ENCODE data around the gene DNAH1.

DNAH1 gene

GRCh38 chr3:52350981-52351761, 35.1 kb downstream of the DNAH1 start:
- H3K14ac ChIP-seq (ENCODE audit: low read length in 2 of 2): no peak overlapping the region
- H3K18ac ChIP-seq (ENCODE audit: low read depth in 1 of 2, low read length in 2 of 2): no peak overlapping the region
- H2BK120ac ChIP-seq (ENCODE audit: low read depth, low read length): no peak overlapping the region
- no peaks in the 10 kb centered on the region for H3K9me3 ChIP-seq (ENCODE audit: control insufficient read depth, low read length)
- DNase-seq: no peak
- H3K4ac ChIP-seq (ENCODE audit: low read depth in 1 of 2, low read length in 2 of 2): no peak overlapping the region
- H3K27ac ChIP-seq (ENCODE audit: low read length, poor library complexity, severe bottlenecking): no peak overlapping the region
- 83% methylated on average over 11 of the region's 11 CpGs for WGBS
- no peak overlapping the region for H4K91ac ChIP-seq (ENCODE audit: low read length)
- no peak overlapping the region for H3K4me3 ChIP-seq (ENCODE audit: insufficient read depth in 1 of 2, low read depth in 1 of 2, low read length in 2 of 2)
- H2AK5ac ChIP-seq (ENCODE audit: low read length, severe bottlenecking): no peak overlapping the region
- H3K36me3 ChIP-seq (ENCODE audit: control insufficient read depth in 1 of 2, insufficient read depth in 2 of 2, low read depth in 1 of 2, low read length in 2 of 2): peaks cover 49 to 65% of the 10 kb centered on the region in 2 experiments
- H3K27me3 ChIP-seq (ENCODE audit: control insufficient read depth in 1 of 2, insufficient read depth in 1 of 2, low read length in 2 of 2): no peaks in the 10 kb centered on the region
- H3K9ac ChIP-seq (ENCODE audit: low read length): no peak overlapping the region
- no peak overlapping the region for H3K4me2 ChIP-seq (ENCODE audit: low read length, poor library complexity, severe bottlenecking)
- peaks cover 3% of the 10 kb centered on the region for H3K4me1 ChIP-seq (ENCODE audit: control insufficient read depth, insufficient read depth, low read depth, low read length)
- H2AFZ ChIP-seq (ENCODE audit: low read depth, low read length): no peak overlapping the region
- no peak overlapping the region for H2BK12ac ChIP-seq (ENCODE audit: low read length in 2 of 2)
- no peak overlapping the region for H3K23ac ChIP-seq (ENCODE audit: low read length in 2 of 2)
- H2BK5ac ChIP-seq (ENCODE audit: low read depth, low read length, poor library complexity, severe bottlenecking): no peak overlapping the region
- H4K8ac ChIP-seq (ENCODE audit: low read length): no peak overlapping the region
- H2BK15ac ChIP-seq (ENCODE audit: low read depth, poor library complexity, severe bottlenecking): no peak overlapping the region
- no peaks in the 10 kb centered on the region for H3K79me1 ChIP-seq (replicated peaks; ENCODE audit: low read length, poor library complexity, severe bottlenecking)

- Histone ChIP-seq H4K8ac (ENCODE audit: low read length) (no peak overlapping the region), H2BK5ac (ENCODE audit: low read depth, low read length, poor library complexity, severe bottlenecking) (no peak overlapping the region), H2BK12ac (ENCODE audit: low read length in 2 of 2) (no peak overlapping the region), H2BK15ac (ENCODE audit: low read depth, poor library complexity, severe bottlenecking) (no peak overlapping the region), H3K14ac (ENCODE audit: low read length in 2 of 2) (no peak overlapping the region), H3K27ac (ENCODE audit: low read length, poor library complexity, severe bottlenecking) (no peak overlapping the region), H3K4me2 (ENCODE audit: low read length, poor library complexity, severe bottlenecking) (no peak overlapping the region), H2AK5ac (ENCODE audit: low read length, severe bottlenecking) (no peak overlapping the region), H3K23ac (ENCODE audit: low read length in 2 of 2) (no peak overlapping the region), H3K4me1 (ENCODE audit: control insufficient read depth, insufficient read depth, low read depth, low read length) (peaks cover 3% of the 10 kb centered on the region), H3K9ac (ENCODE audit: low read length) (no peak overlapping the region), H3K4ac (ENCODE audit: low read depth in 1 of 2, low read length in 2 of 2) (no peak overlapping the region), H3K27me3 (ENCODE audit: control insufficient read depth in 1 of 2, insufficient read depth in 1 of 2, low read length in 2 of 2) (no peaks in the 10 kb centered on the region), H3K36me3 (ENCODE audit: control insufficient read depth in 1 of 2, insufficient read depth in 2 of 2, low read depth in 1 of 2, low read length in 2 of 2) (peaks cover 49 to 58% of the 10 kb centered on the region in 2 experiments), H3K4me3 (ENCODE audit: insufficient read depth in 1 of 2, low read depth in 1 of 2, low read length in 2 of 2) (no peak overlapping the region), H3K18ac (ENCODE audit: low read depth in 1 of 2, low read length in 2 of 2) (no peak overlapping the region), H2AFZ (ENCODE audit: low read depth, low read length) (no peak overlapping the region), H3K9me3 (ENCODE audit: control insufficient read depth, low read length) (no peaks in the 10 kb centered on the region), H4K91ac (ENCODE audit: low read length) (no peak overlapping the region), H3K79me1 (replicated peaks; ENCODE audit: low read length, poor library complexity, severe bottlenecking) (no peaks in the 10 kb centered on the region), H2BK120ac (ENCODE audit: low read depth, low read length) (no peak overlapping the region)
- DNase-seq: no peak
- WGBS: 91% methylated on average over 13 of the region's 13 CpGs
Observed at GRCh38 chr3:52351762-52352368, 35.7 kb downstream of the DNAH1 start.

- Histone ChIP-seq H3K14ac (ENCODE audit: low read length in 2 of 2) (no peak overlapping the region), H3K27me3 (ENCODE audit: control insufficient read depth in 1 of 2, insufficient read depth in 1 of 2, low read length in 2 of 2) (no peaks in the 10 kb centered on the region), H4K8ac (ENCODE audit: low read length) (no peak overlapping the region), H3K4ac (ENCODE audit: low read depth in 1 of 2, low read length in 2 of 2) (no peak overlapping the region), H3K4me3 (ENCODE audit: insufficient read depth in 1 of 2, low read depth in 1 of 2, low read length in 2 of 2) (peak overlapping the region in 1 of 2 experiments; percentile 12), H3K4me2 (ENCODE audit: low read length, poor library complexity, severe bottlenecking) (no peak overlapping the region), H2AFZ (ENCODE audit: low read depth, low read length) (no peak overlapping the region), H3K4me1 (ENCODE audit: control insufficient read depth, insufficient read depth, low read depth, low read length) (peaks cover 3% of the 10 kb centered on the region), H2AK5ac (ENCODE audit: low read length, severe bottlenecking) (no peak overlapping the region), H3K9ac (ENCODE audit: low read length) (no peak overlapping the region), H3K79me1 (replicated peaks; ENCODE audit: low read length, poor library complexity, severe bottlenecking) (no peaks in the 10 kb centered on the region), H3K9me3 (ENCODE audit: control insufficient read depth, low read length) (no peaks in the 10 kb centered on the region), H3K23ac (ENCODE audit: low read length in 2 of 2) (no peak overlapping the region), H3K27ac (ENCODE audit: low read length, poor library complexity, severe bottlenecking) (no peak overlapping the region), H3K18ac (ENCODE audit: low read depth in 1 of 2, low read length in 2 of 2) (no peak overlapping the region), H2BK120ac (ENCODE audit: low read depth, low read length) (no peak overlapping the region), H3K36me3 (ENCODE audit: control insufficient read depth in 1 of 2, insufficient read depth in 2 of 2, low read depth in 1 of 2, low read length in 2 of 2) (peaks cover 49 to 58% of the 10 kb centered on the region in 2 experiments), H2BK15ac (ENCODE audit: low read depth, poor library complexity, severe bottlenecking) (no peak overlapping the region), H2BK12ac (ENCODE audit: low read length in 2 of 2) (no peak overlapping the region), H2BK5ac (ENCODE audit: low read depth, low read length, poor library complexity, severe bottlenecking) (no peak overlapping the region), H4K91ac (ENCODE audit: low read length) (no peak overlapping the region)
- DNase-seq: no peak
- WGBS: 96% methylated on average over 9 of the region's 9 CpGs
Observed at GRCh38 chr3:52352566-52352965, 36.4 kb downstream of the DNAH1 start.

- no peak overlapping the region for H3K4ac ChIP-seq (ENCODE audit: low read depth in 1 of 2, low read length in 2 of 2)
- H2BK12ac ChIP-seq (ENCODE audit: low read length in 2 of 2): no peak overlapping the region
- no peak overlapping the region for H3K4me3 ChIP-seq (ENCODE audit: insufficient read depth in 1 of 2, low read depth in 1 of 2, low read length in 2 of 2)
- H3K36me3 ChIP-seq (ENCODE audit: control insufficient read depth in 1 of 2, insufficient read depth in 2 of 2, low read depth in 1 of 2, low read length in 2 of 2): peaks cover 44 to 58% of the 10 kb centered on the region in 2 experiments
- DNase-seq: no peak
- no peaks in the 10 kb centered on the region for H3K9me3 ChIP-seq (ENCODE audit: control insufficient read depth, low read length)
- H3K4me1 ChIP-seq (ENCODE audit: control insufficient read depth, insufficient read depth, low read depth, low read length): peaks cover 3% of the 10 kb centered on the region
- no peak overlapping the region for H2BK15ac ChIP-seq (ENCODE audit: low read depth, poor library complexity, severe bottlenecking)
- H3K79me1 ChIP-seq (replicated peaks; ENCODE audit: low read length, poor library complexity, severe bottlenecking): no peaks in the 10 kb centered on the region
- no peak overlapping the region for H3K27ac ChIP-seq (ENCODE audit: low read length, poor library complexity, severe bottlenecking)
- no peak overlapping the region for H3K23ac ChIP-seq (ENCODE audit: low read length in 2 of 2)
- no peaks in the 10 kb centered on the region for H3K27me3 ChIP-seq (ENCODE audit: control insufficient read depth in 1 of 2, insufficient read depth in 1 of 2, low read length in 2 of 2)
- WGBS: 97% methylated on average over 16 of the region's 16 CpGs
- H2AK5ac ChIP-seq (ENCODE audit: low read length, severe bottlenecking): no peak overlapping the region
- no peak overlapping the region for H2BK120ac ChIP-seq (ENCODE audit: low read depth, low read length)
- H4K91ac ChIP-seq (ENCODE audit: low read length): no peak overlapping the region
- H3K14ac ChIP-seq (ENCODE audit: low read length in 2 of 2): no peak overlapping the region
- H2AFZ ChIP-seq (ENCODE audit: low read depth, low read length): no peak overlapping the region
- no peak overlapping the region for H3K9ac ChIP-seq (ENCODE audit: low read length)
- no peak overlapping the region for H3K4me2 ChIP-seq (ENCODE audit: low read length, poor library complexity, severe bottlenecking)
- H4K8ac ChIP-seq (ENCODE audit: low read length): no peak overlapping the region
- no peak overlapping the region for H3K18ac ChIP-seq (ENCODE audit: low read depth in 1 of 2, low read length in 2 of 2)
- H2BK5ac ChIP-seq (ENCODE audit: low read depth, low read length, poor library complexity, severe bottlenecking): no peak overlapping the region
Observed at GRCh38 chr3:52353291-52353855, 37.3 kb downstream of the DNAH1 start.

All from mesenchymal stem cell (in vitro differentiated cells and primary cell).